ENCODE data around the gene MINDY1. TPM values are rescaled to one million over a fixed set of nuclear protein-coding genes. Genes with fewer than 3 reads are reported as not detected.

Gene MINDY1
- total and polyA plus RNA-seq, 9 of the 15 experiments (the other 6 are each of a cell fraction or from before 2014, with no cell fraction given) = 0.49 to 11.0 (median 6.0) TPM

GRCh38 chr1:151010346-151010726, 3.6 kb upstream of the MINDY1 start (continued):
- no peak for TF ChIP-seq SRSF7 (optimal IDR thresholded peaks at IDR 0.05; ENCODE audit: low read depth, low read length)
- peak; percentile 71 for TF ChIP-seq CEBPB (tag; IDR thresholded peaks at IDR 0.05)
- TF ChIP-seq CSDE1 (IDR thresholded peaks at IDR 0.05) = no peak
- TF ChIP-seq ZNF717 (CRISPR knock-in tag; IDR thresholded peaks at IDR 0.05) = no peak

- H4K20me1 ChIP-seq (replicated peaks; ENCODE audit: control insufficient read depth, insufficient read depth, low read length) = no peaks in the 10 kb centered on the region
- H3K9me3 ChIP-seq (replicated peaks; ENCODE audit: control insufficient read depth, insufficient read depth, low read depth, low read length) = no peaks in the 10 kb centered on the region
- peaks cover 41 to 53% of the 10 kb centered on the region in 2 experiments for H3K4me1 ChIP-seq (replicated peaks in 1 of 2; ENCODE audit: control insufficient read depth in 2 of 2, insufficient read depth in 2 of 2, low read length in 2 of 2)
- H3K79me2 ChIP-seq (ENCODE audit: control insufficient read depth, insufficient read depth, low read length) = peaks cover 56% of the 10 kb centered on the region
- H3K9me1 ChIP-seq (ENCODE audit: control insufficient read depth, insufficient read depth, low read length) = no peaks in the 10 kb centered on the region
- WGBS (ENCODE audit: insufficient coverage, low coverage, missing lambda C conversion rate) = 43% methylated on average over 8 of the region's 8 CpGs
- peaks cover 17% of the 10 kb centered on the region; the same call in 2 of the 3 replicates for H3K36me3 ChIP-seq (ENCODE audit: control insufficient read depth, insufficient read depth, low read length)
- DNase-seq (ENCODE audit: extremely low read depth in 1 of 4, low spot score in 3 of 4) = no peak
- FAIRE-seq = no peak
- no TSS peak for BruUV-seq (replicated peaks)
- intact Hi-C loops (cut with micrococcal nuclease) = loop anchor here (5.0 kb wide), 2 partner anchors 47 to 62 kb away; partner anchors contain the start of genes CDC42SE1 and GABPB2
- in situ Hi-C loops (cut with MboI) = no loop called here
- peak overlapping the region; percentile 88 to 95; a peak in 3 of 4 replicates for H3K9ac ChIP-seq (ENCODE audit: insufficient read depth in 1 of 2, low read depth in 2 of 2, low read length in 2 of 2)
- peak overlapping the region; percentile 87 for H3K4me3 ChIP-seq
- TF ChIP-seq UBTF (IDR thresholded peaks at IDR 0.05; ENCODE audit: borderline replicate concordance in 1 of 2, low read depth in 2 of 2, low read length in 2 of 2) (peak in 1 of 2 experiments; percentile 59; a peak in 1 of 4 replicates), HMBOX1 (IDR thresholded peaks at IDR 0.05) (0 out of 2 replicates have a peak, but pooled peaks have one; percentile 12), ZNF121 (CRISPR knock-in tag; conservative IDR thresholded peaks at IDR 0.05) (peak; percentile 78), FOXA3 (CRISPR knock-in tag; conservative IDR thresholded peaks at IDR 0.05 in 1 of 2, IDR thresholded peaks at IDR 0.05 in 1 of 2) (no peak), PRDM10 (IDR thresholded peaks at IDR 0.05; ENCODE audit: partially characterized antibody) (peak; percentile 71), ZBTB26 (CRISPR knock-in tag; IDR thresholded peaks at IDR 0.05) (no peak), ZNF24 (IDR thresholded peaks at IDR 0.05) (no peak)
- ChIA-PET CTCF (ENCODE audit: low intra/inter-chr PET ratio) (no interaction called here), POLR2A (interaction anchor here (0.6 to 2.8 kb wide), 6 partner anchors 12 to 382 kb away, joined by 3 to 8 read pairs (median 3); partner anchors contain the start of gene GABPB2)
- peak overlapping the region; percentile 92 for H3K27ac ChIP-seq (ENCODE audit: extremely low read depth, low read depth, low read length)
- H2AFZ ChIP-seq (ENCODE audit: low read depth, low read length) = peak overlapping the region; percentile 96; the same call in 1 of the 2 replicates
- no peak for ATAC-seq
- H3K4me2 ChIP-seq (ENCODE audit: insufficient read depth, low read length) = peak overlapping the region; percentile 100
- H3K27me3 ChIP-seq (ENCODE audit: control insufficient read depth in 2 of 2, insufficient read depth in 2 of 2, low read length in 2 of 2) = no peaks in the 10 kb centered on the region
Observed at GRCh38 chr1:151009674-151010345, 3.1 kb upstream of the MINDY1 start.

All from K562 (cell line).